Stimulated activated memory B cell treated with anti-CD40 and anti-IgM and Interleukin-4, amounts not matched to agents 10 μg/mL and 1 μg/mL and 100 μg/mL, for 72 hours (primary cell): ENCODE measurements around the gene DMAC2.
"Not testable (repeated sequence)": the region's sequence is repeated elsewhere in the genome, so short reads cannot be mapped to it uniquely, and the experiment has no call there.

Experiments
- ATAC-seq: fragments of 150-1000 bp; cut with Tn5 transposase; 2 replicates; pipeline ENCODE4 v1.10.0; 2021
- H3K27ac Mint-ChIP-seq: one replicate; pipeline ENCODE4 v1.8.0; 2022; ENCODE audit warnings: mild to moderate bottlenecking, mixed read lengths
- H3K27me3 Mint-ChIP-seq: one replicate; pipeline ENCODE4 v1.8.0; 2022; ENCODE audit warnings: mixed read lengths
- H3K36me3 Mint-ChIP-seq: one replicate; pipeline ENCODE4 v1.8.0; 2022; ENCODE audit warnings: mixed read lengths
- H3K4me1 Mint-ChIP-seq: one replicate; pipeline ENCODE4 v1.8.0; 2022; ENCODE audit warnings: mixed read lengths
- H3K4me3 Mint-ChIP-seq: one replicate; pipeline ENCODE4 v1.8.0; 2022; ENCODE audit warnings: mild to moderate bottlenecking, moderate library complexity, mixed read lengths
- H3K9me3 Mint-ChIP-seq: one replicate; pipeline ENCODE4 v1.8.0; 2022; ENCODE audit warnings: mixed read lengths

Gene DMAC2

GRCh38 chr19:41420101-41420880, 19.4 kb downstream of the DMAC2 start:
- Mint-ChIP-seq H3K27ac (no peak overlapping the region), H3K4me1 (no peaks in the 10 kb centered on the region), H3K27me3 (no peaks in the 10 kb centered on the region), H3K4me3 (no peak overlapping the region), H3K36me3 (peaks cover 56% of the 10 kb centered on the region), H3K9me3 (no peaks in the 10 kb centered on the region)
- ATAC-seq = no peak

- H3K36me3 Mint-ChIP-seq = peaks cover 61% of the 10 kb centered on the region
- no peak overlapping the region for H3K27ac Mint-ChIP-seq
- H3K4me3 Mint-ChIP-seq = no peak overlapping the region
- no peaks in the 10 kb centered on the region for H3K9me3 Mint-ChIP-seq
- H3K4me1 Mint-ChIP-seq = peaks cover 6% of the 10 kb centered on the region
- no peaks in the 10 kb centered on the region for H3K27me3 Mint-ChIP-seq
- no peak for ATAC-seq
These were observed 23.5 kb downstream of the DMAC2 start for GRCh38 chr19:41416194-41416674.

- H3K36me3 Mint-ChIP-seq = peaks cover 52% of the 10 kb centered on the region
- no peak for ATAC-seq
- H3K27ac Mint-ChIP-seq = no peak overlapping the region
- H3K9me3 Mint-ChIP-seq = no peaks in the 10 kb centered on the region
- peaks cover 6% of the 10 kb centered on the region for H3K4me1 Mint-ChIP-seq
- H3K27me3 Mint-ChIP-seq = no peaks in the 10 kb centered on the region
- no peak overlapping the region for H3K4me3 Mint-ChIP-seq
These were observed 24.5 kb downstream of the DMAC2 start for GRCh38 chr19:41415154-41415571.

- peaks cover 45% of the 10 kb centered on the region for H3K36me3 Mint-ChIP-seq
- ATAC-seq = no peak
- H3K27me3 Mint-ChIP-seq = no peaks in the 10 kb centered on the region
- peaks cover 7% of the 10 kb centered on the region for H3K4me1 Mint-ChIP-seq
- no peak overlapping the region for H3K27ac Mint-ChIP-seq
- no peak overlapping the region for H3K4me3 Mint-ChIP-seq
- no peaks in the 10 kb centered on the region for H3K9me3 Mint-ChIP-seq
These were observed 25.3 kb downstream of the DMAC2 start for GRCh38 chr19:41414461-41414860.

- Mint-ChIP-seq H3K27me3 (no peaks in the 10 kb centered on the region), H3K4me1 (peaks cover 12% of the 10 kb centered on the region), H3K9me3 (no peaks in the 10 kb centered on the region), H3K4me3 (no peak overlapping the region), H3K36me3 (peaks cover 40% of the 10 kb centered on the region), H3K27ac (no peak overlapping the region)
- ATAC-seq = no peak
These were observed 25.8 kb downstream of the DMAC2 start for GRCh38 chr19:41413947-41414346.

- no peaks in the 10 kb centered on the region for H3K27me3 Mint-ChIP-seq
- H3K4me3 Mint-ChIP-seq = no peak overlapping the region
- no peaks in the 10 kb centered on the region for H3K9me3 Mint-ChIP-seq
- no peak for ATAC-seq
- H3K4me1 Mint-ChIP-seq = peaks cover 14% of the 10 kb centered on the region
- H3K36me3 Mint-ChIP-seq = peaks cover 39% of the 10 kb centered on the region
- no peak overlapping the region for H3K27ac Mint-ChIP-seq
These were observed 26.8 kb downstream of the DMAC2 start for GRCh38 chr19:41412953-41413352.

GRCh38 chr19:41411968-41412265, 27.8 kb downstream of the DMAC2 start:
- Mint-ChIP-seq H3K27ac (no peak overlapping the region), H3K9me3 (no peaks in the 10 kb centered on the region), H3K4me3 (no peak overlapping the region), H3K36me3 (peaks cover 36% of the 10 kb centered on the region), H3K27me3 (no peaks in the 10 kb centered on the region), H3K4me1 (peaks cover 14% of the 10 kb centered on the region)
- no peak for ATAC-seq

- Mint-ChIP-seq H3K9me3 (no peaks in the 10 kb centered on the region), H3K27ac (no peak overlapping the region), H3K36me3 (peaks cover 36% of the 10 kb centered on the region), H3K27me3 (no peaks in the 10 kb centered on the region), H3K4me1 (peaks cover 14% of the 10 kb centered on the region), H3K4me3 (no peak overlapping the region)
- ATAC-seq = no peak
These were observed 28.4 kb downstream of the DMAC2 start for GRCh38 chr19:41411100-41411967.

- Mint-ChIP-seq H3K4me3 (no peak overlapping the region), H3K27me3 (no peaks in the 10 kb centered on the region), H3K27ac (no peak overlapping the region), H3K36me3 (peaks cover 33% of the 10 kb centered on the region), H3K9me3 (no peaks in the 10 kb centered on the region), H3K4me1 (peaks cover 14% of the 10 kb centered on the region)
- no peak for ATAC-seq
These were observed 29.2 kb downstream of the DMAC2 start for GRCh38 chr19:41410336-41411054.

GRCh38 chr19:41409288-41409687, 30.4 kb downstream of the DMAC2 start:
- no peaks in the 10 kb centered on the region for H3K27me3 Mint-ChIP-seq
- H3K27ac Mint-ChIP-seq = no peak overlapping the region
- H3K4me3 Mint-ChIP-seq = no peak overlapping the region
- no peak for ATAC-seq
- no peaks in the 10 kb centered on the region for H3K9me3 Mint-ChIP-seq
- peaks cover 19% of the 10 kb centered on the region for H3K4me1 Mint-ChIP-seq
- peaks cover 28% of the 10 kb centered on the region for H3K36me3 Mint-ChIP-seq

- H3K27ac Mint-ChIP-seq, H3K27me3 Mint-ChIP-seq, H3K4me3 Mint-ChIP-seq: not testable (repeated sequence)
These were observed 30.9 kb downstream of the DMAC2 start for GRCh38 chr19:41408846-41409245.

GRCh38 chr19:41408256-41408655, 31.5 kb downstream of the DMAC2 start:
- Mint-ChIP-seq H3K27me3 (no peaks in the 10 kb centered on the region), H3K4me1 (peaks cover 21% of the 10 kb centered on the region), H3K4me3 (no peak overlapping the region), H3K36me3 (peaks cover 17% of the 10 kb centered on the region), H3K27ac (no peak overlapping the region), H3K9me3 (no peaks in the 10 kb centered on the region)
- ATAC-seq = no peak

More at GRCh38 chr19:41408846-41409245, 30.9 kb downstream of the DMAC2 start:
- H3K9me3 Mint-ChIP-seq, ATAC-seq: not testable (repeated sequence)
- Mint-ChIP-seq H3K36me3 (peaks cover 23% of the 10 kb centered on the region), H3K4me1 (peaks cover 20% of the 10 kb centered on the region)

GRCh38 chr19:41407271-41407670, 32.4 kb downstream of the DMAC2 start:
- Mint-ChIP-seq H3K4me1 (peaks cover 26% of the 10 kb centered on the region), H3K36me3 (peaks cover 15% of the 10 kb centered on the region), H3K27ac (no peak overlapping the region), H3K27me3 (no peaks in the 10 kb centered on the region), H3K4me3 (no peak overlapping the region), H3K9me3 (no peaks in the 10 kb centered on the region)
- ATAC-seq = no peak

GRCh38 chr19:41405776-41406175, 33.9 kb downstream of the DMAC2 start:
- H3K4me3 Mint-ChIP-seq = no peak overlapping the region
- no peak for ATAC-seq
- H3K36me3 Mint-ChIP-seq = peaks cover 16% of the 10 kb centered on the region
- no peaks in the 10 kb centered on the region for H3K27me3 Mint-ChIP-seq
- H3K4me1 Mint-ChIP-seq = peaks cover 37% of the 10 kb centered on the region
- no peaks in the 10 kb centered on the region for H3K9me3 Mint-ChIP-seq
- no peak overlapping the region for H3K27ac Mint-ChIP-seq
